GM21529 (cell line): ENCODE measurements around the gene ZSWIM9.
A peak's percentile ranks its signal among the peaks of the same experiment; 100 is the strongest.

Experiments used
- ATAC-seq: cut with Tn5 transposase; IDR thresholded peaks from one replicate; pipeline ENCODE4 v1.9.1; 2021; ENCODE audit not compliant: unreplicated experiment

ZSWIM9 gene

GRCh38 chr19:48174445-48175030, 4.1 kb downstream of the ZSWIM9 start:
- no peak for ATAC-seq

- no peak for ATAC-seq
These were observed 5.1 kb downstream of the ZSWIM9 start for GRCh38 chr19:48175578-48175977.

- no peak for ATAC-seq
These were observed 5.7 kb downstream of the ZSWIM9 start for GRCh38 chr19:48176226-48176625.

- no peak for ATAC-seq
These were observed 11.0 kb downstream of the ZSWIM9 start for GRCh38 chr19:48181505-48181904.

GRCh38 chr19:48182434-48182833, 12.0 kb downstream of the ZSWIM9 start:
- no peak for ATAC-seq

- no peak for ATAC-seq
These were observed 12.9 kb downstream of the ZSWIM9 start for GRCh38 chr19:48183356-48183755.

GRCh38 chr19:48186015-48186414, 15.5 kb downstream of the ZSWIM9 start:
- peak; percentile 30 for ATAC-seq

- peak; percentile 49 for ATAC-seq
These were observed 16.1 kb downstream of the ZSWIM9 start for GRCh38 chr19:48186541-48186991.

GRCh38 chr19:48190288-48190884, 19.9 kb downstream of the ZSWIM9 start:
- no peak for ATAC-seq

GRCh38 chr19:48190885-48191284, 20.4 kb downstream of the ZSWIM9 start:
- ATAC-seq = no peak

- no peak for ATAC-seq
These were observed 22.3 kb downstream of the ZSWIM9 start for GRCh38 chr19:48192750-48193149.

- no peak for ATAC-seq
These were observed 23.8 kb downstream of the ZSWIM9 start for GRCh38 chr19:48194041-48194843.

GRCh38 chr19:48194844-48195830, 24.7 kb downstream of the ZSWIM9 start:
- ATAC-seq = no peak

- ATAC-seq = no peak
These were observed 25.9 kb downstream of the ZSWIM9 start for GRCh38 chr19:48196321-48196763.

- no peak for ATAC-seq
These were observed 26.6 kb downstream of the ZSWIM9 start for GRCh38 chr19:48196933-48197665.

- ATAC-seq = no peak
These were observed 32.8 kb downstream of the ZSWIM9 start for GRCh38 chr19:48203222-48203793.

- ATAC-seq = peak; percentile 94
These were observed 33.5 kb downstream of the ZSWIM9 start for GRCh38 chr19:48203794-48204628.

- no peak for ATAC-seq
These were observed 36.1 kb downstream of the ZSWIM9 start for GRCh38 chr19:48206397-48207093.
